ENCODE results near the gene DIPK1B.

Gene DIPK1B

DNA sequence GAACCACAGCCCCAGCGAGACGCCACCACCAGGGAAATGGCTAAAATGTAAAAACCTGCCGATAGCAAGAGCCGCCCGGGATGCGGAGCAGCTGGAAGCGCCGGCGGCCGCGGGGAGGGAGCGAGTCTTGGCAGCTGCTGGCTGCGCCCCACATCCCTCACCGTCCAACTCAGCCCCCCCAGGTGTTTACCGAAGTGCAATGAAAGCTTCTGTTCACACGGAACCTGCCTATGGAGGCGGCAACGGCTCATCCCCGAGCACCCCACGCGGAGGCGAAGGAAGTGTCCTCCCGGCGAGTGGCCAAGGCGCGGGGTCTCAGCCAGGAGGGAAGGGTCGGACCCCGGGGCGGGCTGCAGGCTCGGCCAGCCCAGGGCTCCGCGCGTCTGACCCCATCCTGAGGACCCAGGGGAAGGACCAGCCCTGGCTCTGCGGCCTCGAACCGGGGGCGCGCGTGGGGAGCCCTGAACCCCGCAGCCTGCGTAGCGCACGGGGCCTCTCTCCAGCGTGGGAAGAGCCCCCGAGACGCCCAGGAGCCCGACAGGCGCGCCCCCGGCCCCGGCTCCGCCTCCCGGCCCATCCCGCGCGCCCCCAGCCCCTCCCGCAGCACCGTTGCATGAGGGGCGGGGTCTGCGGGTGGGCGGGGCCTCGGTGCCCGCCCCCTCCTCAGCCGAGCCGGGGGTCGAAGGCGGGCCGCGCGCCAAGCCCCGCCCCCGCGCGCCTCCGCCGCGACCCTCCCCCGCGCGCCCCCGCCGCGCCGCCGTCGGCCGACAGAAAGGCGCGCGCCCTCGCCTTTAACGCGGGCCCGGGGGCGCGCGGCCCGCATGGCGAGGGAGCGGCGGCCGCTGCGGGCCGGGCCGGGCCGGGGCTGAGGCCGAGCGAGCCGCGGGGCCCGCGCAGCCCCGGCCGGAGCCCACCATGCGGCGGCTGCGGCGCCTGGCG lies at the start of gene DIPK1B:
TSS of gene DIPK1B (plus strand) at position 822 of the 939 bp plus-strand sequence. CDS start at position 916, 94 bp downstream.
- Histone ChIP-seq H3K4me1 (ENCODE audit: control insufficient read depth, low read length) (peaks cover 29% of the 10 kb centered on the region), H3K27ac (ENCODE audit: low read depth, low read length) (no peak within 1 kb of the TSS), H3K4me2 (ENCODE audit: low read length) (peak within 1 kb of the TSS; percentile 58), H3K36me3 (ENCODE audit: control insufficient read depth, low read length) (no peaks in the 10 kb centered on the region), H3K27me3 (ENCODE audit: control insufficient read depth, low read length) (peaks cover 27% of the 10 kb centered on the region), H3K9me3 (ENCODE audit: control insufficient read depth, insufficient read depth, low read length) (no peaks in the 10 kb centered on the region), H3F3A (ENCODE audit: control insufficient read depth, insufficient read depth) (0 out of 2 replicates have a peak, but pooled peaks cover 3% of the 10 kb centered on the region), H3K79me2 (ENCODE audit: control insufficient read depth, low read length) (no peaks in the 10 kb centered on the region), H4K20me1 (ENCODE audit: control insufficient read depth, insufficient read depth, low read depth, low read length) (no peaks in the 10 kb centered on the region), H3K4me3 (ENCODE audit: low read length) (peak within 1 kb of the TSS; percentile 66), H3K9me2 (replicated peaks; ENCODE audit: control insufficient read depth, low read length) (no peaks in the 10 kb centered on the region)
- TF ChIP-seq EZH2phosphoT487 (IDR thresholded peaks at IDR 0.05; ENCODE audit: borderline replicate concordance, low read length): no peak; the same call in 1 of the 2 replicates
- TF ChIP-seq, protein P1, sequence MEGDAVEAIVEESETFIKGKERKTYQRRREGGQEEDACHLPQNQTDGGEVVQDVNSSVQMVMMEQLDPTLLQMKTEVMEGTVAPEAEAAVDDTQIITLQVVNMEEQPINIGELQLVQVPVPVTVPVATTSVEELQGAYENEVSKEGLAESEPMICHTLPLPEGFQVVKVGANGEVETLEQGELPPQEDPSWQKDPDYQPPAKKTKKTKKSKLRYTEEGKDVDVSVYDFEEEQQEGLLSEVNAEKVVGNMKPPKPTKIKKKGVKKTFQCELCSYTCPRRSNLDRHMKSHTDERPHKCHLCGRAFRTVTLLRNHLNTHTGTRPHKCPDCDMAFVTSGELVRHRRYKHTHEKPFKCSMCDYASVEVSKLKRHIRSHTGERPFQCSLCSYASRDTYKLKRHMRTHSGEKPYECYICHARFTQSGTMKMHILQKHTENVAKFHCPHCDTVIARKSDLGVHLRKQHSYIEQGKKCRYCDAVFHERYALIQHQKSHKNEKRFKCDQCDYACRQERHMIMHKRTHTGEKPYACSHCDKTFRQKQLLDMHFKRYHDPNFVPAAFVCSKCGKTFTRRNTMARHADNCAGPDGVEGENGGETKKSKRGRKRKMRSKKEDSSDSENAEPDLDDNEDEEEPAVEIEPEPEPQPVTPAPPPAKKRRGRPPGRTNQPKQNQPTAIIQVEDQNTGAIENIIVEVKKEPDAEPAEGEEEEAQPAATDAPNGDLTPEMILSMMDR (IDR thresholded peaks at IDR 0.05; ENCODE audit: low read depth, low read length, poor library complexity, severe bottlenecking): no peak

DNA sequence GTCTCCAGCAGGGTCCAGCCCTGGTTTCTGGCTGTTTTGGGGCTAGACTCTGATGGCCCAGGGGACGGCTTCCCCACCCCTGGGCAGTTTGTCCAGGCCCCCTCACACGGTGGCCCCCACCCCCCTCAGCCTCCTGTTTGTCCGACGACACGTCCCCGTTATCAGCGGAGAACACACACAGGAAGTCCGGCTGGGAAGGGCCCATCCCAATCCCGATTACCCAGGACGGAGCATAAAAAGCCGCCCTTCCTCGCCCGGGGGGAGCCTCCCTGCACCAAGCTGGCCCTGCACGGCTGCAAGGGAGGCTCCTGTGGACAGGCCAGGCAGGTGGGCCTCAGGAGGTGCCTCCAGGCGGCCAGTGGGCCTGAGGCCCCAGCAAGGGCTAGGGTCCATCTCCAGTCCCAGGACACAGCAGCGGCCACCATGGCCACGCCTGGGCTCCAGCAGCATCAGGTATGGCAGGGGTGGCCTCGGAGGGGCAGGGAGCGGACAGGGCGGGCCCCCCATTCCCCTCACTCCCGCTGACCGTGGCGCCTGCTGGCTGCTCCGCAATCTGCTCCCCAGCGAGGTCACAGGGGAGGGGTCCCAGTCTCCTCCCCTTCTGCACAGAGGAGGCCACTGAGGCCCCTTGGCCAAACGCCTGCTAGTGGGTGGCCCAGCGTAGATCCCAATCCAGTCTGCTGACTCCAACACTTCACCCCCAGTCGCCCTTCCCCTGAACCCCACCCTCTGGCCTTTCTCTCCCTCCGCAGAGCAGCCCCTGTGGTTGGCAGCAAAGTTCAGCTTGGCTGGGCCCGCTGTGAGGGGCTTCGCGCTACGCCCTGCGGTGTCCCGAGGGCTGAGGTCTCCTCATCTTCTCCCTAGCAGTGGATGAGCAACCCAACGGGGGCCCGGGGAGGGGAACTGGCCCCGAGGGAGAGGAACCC lies 49.5 kb upstream of the DIPK1B start, which contains the start of gene EGFL7:
TSS of gene EGFL7 (plus strand) at position 261 of the 926 bp plus-strand sequence. CDS start 5,367 bp downstream, outside the sequence.
- H3K36me3 ChIP-seq (ENCODE audit: control insufficient read depth, low read length): no peaks in the 10 kb centered on the region
- peaks cover 68% of the 10 kb centered on the region for H3K27me3 ChIP-seq (ENCODE audit: control insufficient read depth, low read length)
- H3K4me2 ChIP-seq (ENCODE audit: low read length): no peak within 1 kb of the TSS
- no peak within 1 kb of the TSS for H3K27ac ChIP-seq (ENCODE audit: low read depth, low read length)
- H3K4me1 ChIP-seq (ENCODE audit: control insufficient read depth, low read length): peaks cover 14% of the 10 kb centered on the region
- H4K20me1 ChIP-seq (ENCODE audit: control insufficient read depth, insufficient read depth, low read depth, low read length): no peaks in the 10 kb centered on the region
- H3K4me3 ChIP-seq (ENCODE audit: low read length): no peak within 1 kb of the TSS
- TF ChIP-seq, protein P1 (IDR thresholded peaks at IDR 0.05; ENCODE audit: low read depth, low read length, poor library complexity, severe bottlenecking): no peak
- no peak for TF ChIP-seq EZH2phosphoT487 (IDR thresholded peaks at IDR 0.05; ENCODE audit: borderline replicate concordance, low read length)
- H3K79me2 ChIP-seq (ENCODE audit: control insufficient read depth, low read length): no peaks in the 10 kb centered on the region
- no peaks in the 10 kb centered on the region for H3K9me3 ChIP-seq (ENCODE audit: control insufficient read depth, insufficient read depth, low read length)
- H3K9me2 ChIP-seq (replicated peaks; ENCODE audit: control insufficient read depth, low read length): no peaks in the 10 kb centered on the region
- H3F3A ChIP-seq (ENCODE audit: control insufficient read depth, insufficient read depth): no peaks in the 10 kb centered on the region

DNA sequence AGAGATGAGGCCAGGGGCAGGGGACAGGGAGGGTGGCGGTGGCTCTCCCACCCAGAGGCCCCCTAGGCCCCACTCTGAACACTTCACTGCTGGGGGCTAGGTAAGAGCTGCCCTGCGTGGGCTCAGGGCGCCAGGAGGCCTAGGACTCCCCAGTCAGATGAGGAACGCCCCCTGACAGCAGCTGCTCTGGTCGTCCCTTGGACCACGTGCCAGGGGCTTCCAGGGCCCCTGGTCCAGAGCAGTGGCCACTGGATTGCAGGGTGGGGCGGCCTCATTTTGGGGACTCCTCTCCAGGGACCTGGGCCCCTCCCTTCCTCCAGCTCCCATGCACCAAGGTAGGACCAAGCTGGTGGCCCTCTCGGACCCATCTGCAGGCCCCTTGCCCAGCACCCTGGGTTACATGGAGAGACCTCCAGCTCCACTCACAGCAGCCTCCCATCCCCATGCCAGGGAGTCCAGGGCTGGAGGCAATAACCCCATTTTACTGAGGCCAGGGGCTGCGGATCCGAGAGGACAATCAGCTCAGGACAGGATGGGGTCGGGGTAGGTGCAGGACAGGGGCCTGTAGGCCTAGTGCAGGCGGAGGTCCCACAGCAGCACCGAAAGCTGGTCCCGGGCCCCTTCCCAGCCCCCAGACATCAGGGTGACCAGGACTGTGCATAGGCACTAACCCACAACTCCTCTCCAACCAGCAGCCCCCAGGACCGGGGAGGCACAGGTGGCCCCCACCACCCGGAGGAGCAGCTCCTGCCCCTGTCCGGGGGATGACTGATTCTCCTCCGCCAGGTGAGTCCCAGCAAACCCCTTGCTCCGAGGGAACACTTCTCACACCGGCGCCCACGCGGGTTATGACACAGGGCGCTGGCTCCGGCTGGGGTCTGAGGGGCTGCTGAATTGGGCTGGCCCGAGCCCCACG lies 48.1 kb upstream of the DIPK1B start:
- H3F3A ChIP-seq (ENCODE audit: control insufficient read depth, insufficient read depth): no peaks in the 10 kb centered on the region
- H4K20me1 ChIP-seq (ENCODE audit: control insufficient read depth, insufficient read depth, low read depth, low read length): no peaks in the 10 kb centered on the region
- H3K27me3 ChIP-seq (ENCODE audit: control insufficient read depth, low read length): peaks cover 66% of the 10 kb centered on the region
- H3K27ac ChIP-seq (ENCODE audit: low read depth, low read length): no peak overlapping the region
- no peaks in the 10 kb centered on the region for H3K36me3 ChIP-seq (ENCODE audit: control insufficient read depth, low read length)
- TF ChIP-seq EZH2phosphoT487 (IDR thresholded peaks at IDR 0.05; ENCODE audit: borderline replicate concordance, low read length): no peak
- TF ChIP-seq, protein P1 (IDR thresholded peaks at IDR 0.05; ENCODE audit: low read depth, low read length, poor library complexity, severe bottlenecking): no peak
- no peak overlapping the region for H3K4me3 ChIP-seq (ENCODE audit: low read length)
- no peaks in the 10 kb centered on the region for H3K79me2 ChIP-seq (ENCODE audit: control insufficient read depth, low read length)
- H3K9me3 ChIP-seq (ENCODE audit: control insufficient read depth, insufficient read depth, low read length): no peaks in the 10 kb centered on the region
- H3K4me1 ChIP-seq (ENCODE audit: control insufficient read depth, low read length): peaks cover 12% of the 10 kb centered on the region
- no peak overlapping the region for H3K4me2 ChIP-seq (ENCODE audit: low read length)
- no peaks in the 10 kb centered on the region for H3K9me2 ChIP-seq (replicated peaks; ENCODE audit: control insufficient read depth, low read length)
